GM19351 (cell line): ENCODE measurements around the gene PYCARD.
"Not testable (repeated sequence)": the region's sequence is repeated elsewhere in the genome, so short reads cannot be mapped to it uniquely, and the experiment has no call there.

Experiments used
- ATAC-seq: cut with Tn5 transposase; IDR thresholded peaks from one replicate; pipeline ENCODE4 v1.9.1; 2021; ENCODE audit warnings: mild to moderate bottlenecking, moderate library complexity; ENCODE audit not compliant: unreplicated experiment

The PYCARD gene

DNA sequence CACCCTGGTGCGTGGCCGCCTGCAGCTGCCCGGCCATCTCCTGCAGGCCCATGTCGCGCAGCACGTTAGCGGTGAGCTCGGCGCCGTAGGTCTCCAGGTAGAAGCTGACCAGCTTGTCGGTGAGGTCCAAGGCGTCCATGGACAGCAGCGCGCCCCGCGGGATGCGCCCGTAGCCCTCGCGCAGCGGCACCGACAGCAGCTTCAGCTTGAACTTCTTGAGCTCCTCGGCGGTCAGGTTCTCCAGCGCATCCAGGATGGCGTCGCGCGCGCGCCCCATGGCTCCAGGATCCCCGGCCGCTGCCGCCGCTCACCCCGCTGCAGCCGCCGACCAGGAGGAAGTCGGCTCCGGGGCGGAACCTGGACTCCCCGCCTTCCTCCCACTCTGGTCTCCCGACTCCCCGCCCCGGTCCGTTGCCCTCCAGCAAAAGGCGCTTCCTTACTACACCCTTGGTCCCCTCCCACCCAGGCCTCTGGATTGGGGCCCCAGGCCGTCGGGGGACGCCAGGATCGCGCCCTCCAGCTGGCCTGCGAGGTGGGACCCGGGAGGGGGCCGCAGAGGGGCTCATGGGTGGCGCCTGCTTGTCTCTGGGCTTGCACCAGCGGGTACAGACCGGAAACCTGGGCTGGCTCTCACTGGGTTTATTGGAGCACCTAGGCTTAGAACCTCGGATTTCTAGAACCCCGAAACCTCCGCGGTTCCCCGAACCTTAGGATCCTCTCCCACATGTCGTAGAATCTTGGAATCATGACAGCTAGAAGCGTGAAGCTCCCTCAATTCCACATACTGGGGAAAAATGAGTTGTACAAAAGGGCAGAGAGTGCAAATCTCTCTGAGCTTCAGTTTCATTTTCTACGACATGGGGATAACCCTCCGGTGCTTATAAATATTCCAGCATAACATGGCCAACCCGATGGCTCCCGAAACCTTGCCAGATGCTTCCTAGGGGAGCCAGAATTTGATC, at the start of gene PYCARD:
Gene PYCARD (minus strand): TSS at position 347 of the 962 bp plus-strand sequence. CDS start 70 bp downstream, at position 277.
- ATAC-seq, result peak; percentile 29

GRCh38 chr16:31251435-31251834, 48.9 kb upstream of the PYCARD start:
- ATAC-seq, result no peak

GRCh38 chr16:31250782-31251384, 48.3 kb upstream of the PYCARD start:
- no peak for ATAC-seq

GRCh38 chr16:31248344-31248743, 45.8 kb upstream of the PYCARD start:
- no peak for ATAC-seq

GRCh38 chr16:31246296-31246695, 43.7 kb upstream of the PYCARD start:
- ATAC-seq, result no peak

- ATAC-seq, result not testable (repeated sequence)
Observed at GRCh38 chr16:31245598-31245997, 43.0 kb upstream of the PYCARD start.

GRCh38 chr16:31243734-31244670, 41.4 kb upstream of the PYCARD start:
- ATAC-seq, result no peak

- no peak for ATAC-seq
Observed at GRCh38 chr16:31242206-31242605, 39.6 kb upstream of the PYCARD start.

DNA sequence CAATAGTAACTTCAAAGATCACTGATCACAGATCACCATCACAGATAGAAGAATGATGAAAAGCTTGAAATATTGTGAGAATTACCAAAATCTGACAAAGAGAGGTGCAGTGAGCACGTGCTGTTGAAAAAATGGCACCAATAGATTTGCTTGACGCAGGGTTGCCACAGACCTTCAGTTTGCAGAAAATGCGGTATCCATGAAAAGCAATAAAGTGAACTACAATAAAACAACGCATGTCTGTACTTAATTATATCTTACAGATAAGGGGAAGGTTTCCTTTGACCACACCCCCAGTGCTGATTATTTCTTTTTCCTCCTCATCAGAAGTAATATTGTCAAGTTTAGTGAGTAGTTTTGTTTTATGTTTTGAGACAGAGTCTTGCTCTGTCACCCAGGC, 35.5 kb upstream of the PYCARD start:
- ATAC-seq, result no peak

DNA sequence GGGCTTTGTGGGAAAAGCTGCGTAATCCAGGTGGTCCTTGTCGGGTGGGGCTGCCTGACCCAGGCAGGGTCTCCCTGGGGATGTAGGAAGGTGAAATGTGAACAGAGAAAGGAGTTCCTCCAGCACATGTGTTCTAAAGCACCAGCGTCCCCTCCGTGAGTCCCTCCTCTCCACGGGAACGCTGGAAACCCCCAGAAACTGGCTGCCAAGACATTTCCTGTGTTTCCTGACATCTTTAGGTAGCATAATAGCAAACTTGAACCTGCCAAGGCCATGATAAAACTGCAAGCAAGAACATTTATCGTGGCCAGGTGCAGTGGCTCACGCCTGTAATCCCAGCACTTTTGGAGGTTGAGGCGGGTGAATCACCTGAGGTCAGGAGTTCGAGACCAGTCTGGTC, 26.9 kb upstream of the PYCARD start:
- no peak for ATAC-seq

DNA sequence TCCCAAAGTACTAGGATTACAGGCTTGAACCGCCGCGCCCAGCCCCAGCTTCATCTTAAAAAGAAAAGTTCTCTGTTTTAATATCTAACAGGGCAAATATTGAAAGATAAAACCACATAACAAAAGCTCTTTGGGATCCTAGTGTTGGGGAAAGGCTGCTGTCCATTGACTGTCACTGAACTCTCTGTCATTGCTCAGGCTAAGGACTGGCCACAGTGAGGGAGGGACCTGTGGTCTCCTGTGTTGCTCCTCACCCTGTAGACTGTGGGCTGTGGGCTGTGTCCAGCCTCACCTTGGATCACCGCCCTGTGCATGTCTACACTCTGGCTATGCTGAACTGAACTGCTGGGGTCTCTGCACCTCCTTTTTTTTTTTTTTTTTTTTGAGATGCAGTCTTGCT, 25.6 kb upstream of the PYCARD start:
- no peak for ATAC-seq

GRCh38 chr16:31225193-31225592, 22.6 kb upstream of the PYCARD start:
- ATAC-seq, result no peak

- ATAC-seq, result no peak
Observed at GRCh38 chr16:31224092-31224955, 21.8 kb upstream of the PYCARD start.

DNA sequence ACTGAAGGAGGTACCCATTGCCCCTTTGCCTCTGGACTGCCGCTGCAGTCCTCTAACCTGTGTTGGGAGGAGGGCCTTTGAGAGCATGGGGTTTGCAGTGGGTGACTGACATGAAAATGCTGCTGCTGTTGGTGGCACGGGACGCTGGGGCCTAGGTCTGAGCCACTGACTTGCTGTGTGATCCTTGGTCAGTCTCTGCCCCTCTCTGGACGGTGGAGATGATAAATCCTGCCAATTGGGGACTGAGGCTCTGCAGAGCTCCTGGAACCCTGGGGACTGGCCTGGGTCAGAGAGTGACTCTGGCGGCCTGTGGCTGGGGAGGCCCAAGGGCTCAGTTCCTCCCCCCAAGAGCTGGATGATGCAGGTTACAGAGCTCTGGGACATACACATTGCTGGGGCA, 20.5 kb upstream of the PYCARD start:
- ATAC-seq, result no peak

DNA sequence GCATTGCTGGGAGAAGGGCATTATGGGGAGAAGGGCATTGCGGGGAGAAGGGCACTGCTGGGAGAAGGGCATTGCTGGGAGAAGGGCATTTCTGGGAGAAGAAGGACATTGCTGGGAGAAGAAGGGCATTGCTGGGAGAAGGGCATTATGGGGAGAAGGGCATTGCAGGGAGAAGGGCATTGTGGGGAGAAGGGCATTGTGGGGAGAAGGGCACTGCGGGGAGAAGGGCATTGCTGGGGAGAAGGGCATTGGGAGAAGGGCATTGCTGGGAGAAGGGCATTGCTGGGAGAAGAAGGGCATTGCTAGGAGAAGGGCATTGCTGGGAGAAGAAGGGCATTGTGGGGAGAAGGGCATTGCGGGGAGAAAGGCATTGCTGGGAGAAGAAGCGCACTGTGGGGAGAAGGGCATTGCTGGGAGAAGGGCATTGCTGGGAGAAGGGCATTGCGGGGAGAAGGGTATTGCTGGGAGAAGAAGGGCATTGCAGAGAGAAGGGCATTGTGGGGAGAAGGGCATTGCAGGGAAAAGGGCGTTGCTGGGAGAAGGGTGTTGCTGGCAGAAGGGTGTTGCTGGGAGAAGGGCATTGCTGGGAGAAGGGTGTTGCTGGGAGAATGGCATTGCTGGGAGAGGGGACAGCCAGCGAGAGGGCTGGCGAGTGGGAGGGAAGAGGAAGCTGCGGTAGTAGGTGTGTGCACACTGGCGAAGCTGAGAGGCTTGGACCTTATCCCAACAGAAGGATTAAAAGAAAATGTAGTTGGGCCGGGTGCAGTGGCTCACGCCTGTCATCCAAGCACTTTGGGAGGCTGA, 19.0 kb upstream of the PYCARD start:
- ATAC-seq, result no peak

DNA sequence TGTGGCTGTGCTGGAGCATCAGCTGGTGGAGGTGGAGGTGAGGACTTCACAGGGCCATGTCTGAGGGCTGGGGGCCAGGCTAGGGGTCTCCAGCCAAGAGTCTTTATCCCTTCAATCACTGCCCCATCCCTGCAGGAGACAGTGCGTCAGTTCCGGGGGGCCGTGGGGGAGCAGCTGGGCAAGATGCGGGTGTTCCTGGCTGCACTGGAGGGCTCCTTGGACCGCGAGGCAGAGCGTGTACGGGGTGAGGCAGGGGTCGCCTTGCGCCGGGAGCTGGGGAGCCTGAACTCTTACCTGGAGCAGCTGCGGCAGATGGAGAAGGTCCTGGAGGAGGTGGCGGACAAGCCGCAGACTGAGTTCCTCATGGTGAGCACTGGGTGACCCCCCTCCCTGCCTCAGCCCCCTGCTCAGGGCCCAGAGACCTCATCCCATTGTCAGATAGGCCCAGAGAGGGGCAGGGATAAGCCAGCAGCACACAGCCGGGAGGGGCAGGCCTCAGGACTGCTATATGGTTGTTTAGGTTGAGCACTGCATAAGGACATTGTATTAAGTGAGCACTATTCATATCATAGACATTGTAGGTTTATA, 16.7 kb upstream of the PYCARD start:
- ATAC-seq, result no peak

DNA sequence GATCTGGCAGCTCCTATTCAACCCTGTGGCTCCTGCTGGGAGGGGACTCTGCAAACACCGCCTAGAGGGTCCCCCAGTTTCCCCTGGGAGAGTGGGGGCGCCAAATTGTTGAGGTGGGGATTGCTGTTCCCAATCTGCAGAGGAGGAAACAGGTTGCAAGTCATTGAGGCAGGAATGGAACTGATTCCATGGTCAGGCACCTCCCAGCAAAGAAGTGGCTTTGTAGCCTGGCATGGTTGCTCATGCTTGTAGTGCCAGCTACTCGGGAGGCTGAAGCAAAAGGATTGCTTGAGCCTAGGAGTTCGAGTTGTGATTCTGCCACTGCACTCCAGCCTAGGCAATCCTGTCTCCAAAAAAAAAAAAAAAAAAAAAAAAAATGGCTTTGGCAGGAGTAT, 14.6 kb upstream of the PYCARD start:
- no peak for ATAC-seq

DNA sequence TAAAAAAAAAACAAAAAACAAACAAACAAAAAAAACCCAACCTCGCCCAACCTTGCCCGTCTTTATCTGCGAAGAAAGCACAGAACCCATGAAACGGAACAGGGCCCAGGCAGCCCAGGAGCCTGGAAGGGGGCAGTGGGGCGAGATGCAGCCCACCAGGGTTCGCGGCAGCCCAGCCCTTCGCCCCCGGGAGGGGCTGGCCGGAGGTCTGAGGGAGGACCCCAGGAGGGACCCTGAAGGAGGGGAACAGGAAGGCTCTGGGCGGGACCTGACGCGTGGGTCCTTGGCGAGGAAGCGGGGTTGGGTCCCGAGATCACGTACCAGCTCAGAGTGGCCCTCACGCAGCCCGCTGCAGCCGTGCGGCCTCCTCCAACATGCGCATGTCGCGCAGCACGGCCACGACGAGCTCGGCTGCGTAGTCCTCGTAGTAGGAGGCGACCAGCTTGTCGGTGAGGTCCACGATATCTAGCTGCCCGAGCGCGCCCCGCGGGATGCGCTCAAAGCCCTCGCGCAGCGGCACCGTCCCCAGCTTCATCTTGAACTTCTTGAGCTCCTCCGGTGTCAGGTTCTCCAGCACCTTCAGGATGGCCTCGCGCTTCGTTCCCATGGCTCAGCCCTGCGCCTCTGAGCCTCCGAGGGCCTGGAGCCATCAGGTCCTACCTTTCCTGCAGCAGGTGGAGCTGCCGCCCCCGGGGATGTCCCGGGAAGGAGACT, 14.0 kb upstream of the PYCARD start, which contains the start of gene PYDC1:
Gene PYDC1 (minus strand): TSS at position 714 of the 714 bp plus-strand sequence. CDS start 107 bp downstream, at position 607.
- no peak for ATAC-seq
